ENCODE data around the gene FAM89A. TPM values are rescaled to one million over a fixed set of nuclear protein-coding genes. Genes with fewer than 3 reads are reported as not detected.

Gene FAM89A
- total RNA-seq, 1 experiment from 2014 or later: 23.6 TPM

DNA sequence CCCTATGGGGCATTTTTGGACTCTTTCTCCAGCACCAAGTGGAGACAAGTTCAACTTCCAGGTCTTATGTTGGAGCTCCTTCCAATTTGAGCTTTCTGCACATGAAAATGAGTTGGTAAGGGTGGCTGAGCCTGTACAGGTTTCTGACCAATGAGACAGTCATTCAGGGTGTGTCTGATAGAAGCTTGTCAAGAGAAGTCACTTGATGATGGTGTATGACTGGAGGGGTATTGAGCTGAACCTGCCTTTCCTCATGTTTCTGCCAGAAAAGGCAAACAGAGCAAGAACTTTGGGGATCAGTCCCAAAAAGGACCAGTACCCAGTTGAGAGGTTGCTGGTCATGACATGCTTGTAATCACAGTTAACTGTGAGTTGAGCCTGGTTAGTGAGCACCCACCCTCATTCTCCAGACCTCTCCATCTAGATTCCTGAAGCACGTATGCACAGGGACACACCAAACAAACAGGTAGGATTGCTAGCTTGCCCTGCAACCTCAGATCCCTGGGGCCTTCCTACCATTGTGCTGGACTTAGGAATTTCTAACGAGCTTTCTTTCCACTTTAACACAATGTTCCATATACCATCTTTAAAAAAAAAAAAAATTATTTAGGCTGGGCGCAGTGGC, 26.6 kb downstream of the FAM89A start:
- no TSS peak for BruUV-seq (replicated peaks)
- ChIA-PET POLR2A (no interaction called here), CTCF (no interaction called here), RAD21 (ENCODE audit: low non-redundant PET in 1 of 2, low total read pairs in 2 of 2, uncharacterized antibody in 2 of 2, unreplicated experiment in 2 of 2) (no interaction called here)
- Histone ChIP-seq H3K4me2 (ENCODE audit: low read length) (no peak overlapping the region), H3K27ac (ENCODE audit: low read depth, low read length) (no peak overlapping the region), H3K9ac (ENCODE audit: low read length) (no peak overlapping the region), H2AFZ (ENCODE audit: low read depth, low read length, poor library complexity, severe bottlenecking) (no peak overlapping the region), H3K4me3 (replicated peaks in 1 of 2; ENCODE audit: low read depth in 1 of 2, low read length in 2 of 2) (no peak overlapping the region), H3K9me3 (ENCODE audit: control insufficient read depth in 1 of 2, insufficient read depth in 1 of 2, low read depth in 1 of 2, low read length in 2 of 2) (no peaks in the 10 kb centered on the region), H3K79me2 (ENCODE audit: insufficient read depth, low read length) (no peaks in the 10 kb centered on the region), H4K20me1 (ENCODE audit: insufficient read depth) (no peaks in the 10 kb centered on the region), H3K4me1 (ENCODE audit: control insufficient read depth in 1 of 2, insufficient read depth in 2 of 2, low read length in 2 of 2) (no peaks in the 10 kb centered on the region), H3K9me2 (ENCODE audit: insufficient read depth) (no peaks in the 10 kb centered on the region), H3K27me3 (ENCODE audit: insufficient read depth, low read length) (no peaks in the 10 kb centered on the region), H3K36me3 (ENCODE audit: control insufficient read depth in 1 of 2, insufficient read depth in 2 of 2, low read length in 2 of 2) (no peaks in the 10 kb centered on the region)
- ATAC-seq (no peak), DNase-seq (ENCODE audit: low read depth, low spot score) (no peak)
- intact Hi-C loops (cut with micrococcal nuclease): no loop called here
- TF ChIP-seq, protein P1, sequence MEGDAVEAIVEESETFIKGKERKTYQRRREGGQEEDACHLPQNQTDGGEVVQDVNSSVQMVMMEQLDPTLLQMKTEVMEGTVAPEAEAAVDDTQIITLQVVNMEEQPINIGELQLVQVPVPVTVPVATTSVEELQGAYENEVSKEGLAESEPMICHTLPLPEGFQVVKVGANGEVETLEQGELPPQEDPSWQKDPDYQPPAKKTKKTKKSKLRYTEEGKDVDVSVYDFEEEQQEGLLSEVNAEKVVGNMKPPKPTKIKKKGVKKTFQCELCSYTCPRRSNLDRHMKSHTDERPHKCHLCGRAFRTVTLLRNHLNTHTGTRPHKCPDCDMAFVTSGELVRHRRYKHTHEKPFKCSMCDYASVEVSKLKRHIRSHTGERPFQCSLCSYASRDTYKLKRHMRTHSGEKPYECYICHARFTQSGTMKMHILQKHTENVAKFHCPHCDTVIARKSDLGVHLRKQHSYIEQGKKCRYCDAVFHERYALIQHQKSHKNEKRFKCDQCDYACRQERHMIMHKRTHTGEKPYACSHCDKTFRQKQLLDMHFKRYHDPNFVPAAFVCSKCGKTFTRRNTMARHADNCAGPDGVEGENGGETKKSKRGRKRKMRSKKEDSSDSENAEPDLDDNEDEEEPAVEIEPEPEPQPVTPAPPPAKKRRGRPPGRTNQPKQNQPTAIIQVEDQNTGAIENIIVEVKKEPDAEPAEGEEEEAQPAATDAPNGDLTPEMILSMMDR (IDR thresholded peaks at IDR 0.05 in 2 of 3, conservative IDR thresholded peaks at IDR 0.05 in 1 of 3; ENCODE audit: borderline replicate concordance in 1 of 3, insufficient read depth in 1 of 3, low read depth in 2 of 3, low read length in 2 of 3): no peak
- TF ChIP-seq POLR2A (IDR thresholded peaks at IDR 0.05; ENCODE audit: borderline replicate concordance, extremely low read depth, insufficient read depth, insufficient read length): no peak
- no peak for TF ChIP-seq SIN3A (IDR thresholded peaks at IDR 0.05; ENCODE audit: low read depth)
- TF ChIP-seq, protein P2, sequence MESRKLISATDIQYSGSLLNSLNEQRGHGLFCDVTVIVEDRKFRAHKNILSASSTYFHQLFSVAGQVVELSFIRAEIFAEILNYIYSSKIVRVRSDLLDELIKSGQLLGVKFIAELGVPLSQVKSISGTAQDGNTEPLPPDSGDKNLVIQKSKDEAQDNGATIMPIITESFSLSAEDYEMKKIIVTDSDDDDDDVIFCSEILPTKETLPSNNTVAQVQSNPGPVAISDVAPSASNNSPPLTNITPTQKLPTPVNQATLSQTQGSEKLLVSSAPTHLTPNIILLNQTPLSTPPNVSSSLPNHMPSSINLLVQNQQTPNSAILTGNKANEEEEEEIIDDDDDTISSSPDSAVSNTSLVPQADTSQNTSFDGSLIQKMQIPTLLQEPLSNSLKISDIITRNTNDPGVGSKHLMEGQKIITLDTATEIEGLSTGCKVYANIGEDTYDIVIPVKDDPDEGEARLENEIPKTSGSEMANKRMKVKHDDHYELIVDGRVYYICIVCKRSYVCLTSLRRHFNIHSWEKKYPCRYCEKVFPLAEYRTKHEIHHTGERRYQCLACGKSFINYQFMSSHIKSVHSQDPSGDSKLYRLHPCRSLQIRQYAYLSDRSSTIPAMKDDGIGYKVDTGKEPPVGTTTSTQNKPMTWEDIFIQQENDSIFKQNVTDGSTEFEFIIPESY (IDR thresholded peaks at IDR 0.05; ENCODE audit: extremely low read depth, insufficient replicate concordance, low read length): no peak
- no peak for TF ChIP-seq RAD21 (IDR thresholded peaks at IDR 0.05; ENCODE audit: low read depth)
- TF ChIP-seq EZH2 (IDR thresholded peaks at IDR 0.05): no peak
- no peak for TF ChIP-seq EGR1 (IDR thresholded peaks at IDR 0.05; ENCODE audit: low read depth)
- TF ChIP-seq ELF1 (IDR thresholded peaks at IDR 0.05; ENCODE audit: borderline replicate concordance, low read depth): no peak
- no peak for TF ChIP-seq ZFX (IDR thresholded peaks at IDR 0.05)
- no peak for TF ChIP-seq CBX3 (IDR thresholded peaks at IDR 0.05; ENCODE audit: low read depth)
- TF ChIP-seq EZH2phosphoT487 (IDR thresholded peaks at IDR 0.05; ENCODE audit: borderline replicate concordance): no peak

All from HCT116 (cell line).